ENCODE measurements around the gene BCL6B. TPM values are rescaled to one million over a fixed set of nuclear protein-coding genes. Genes with fewer than 3 reads are reported as not detected.

Gene BCL6B
- total RNA-seq, 2 experiments from 2014 or later, result not detected

DNA sequence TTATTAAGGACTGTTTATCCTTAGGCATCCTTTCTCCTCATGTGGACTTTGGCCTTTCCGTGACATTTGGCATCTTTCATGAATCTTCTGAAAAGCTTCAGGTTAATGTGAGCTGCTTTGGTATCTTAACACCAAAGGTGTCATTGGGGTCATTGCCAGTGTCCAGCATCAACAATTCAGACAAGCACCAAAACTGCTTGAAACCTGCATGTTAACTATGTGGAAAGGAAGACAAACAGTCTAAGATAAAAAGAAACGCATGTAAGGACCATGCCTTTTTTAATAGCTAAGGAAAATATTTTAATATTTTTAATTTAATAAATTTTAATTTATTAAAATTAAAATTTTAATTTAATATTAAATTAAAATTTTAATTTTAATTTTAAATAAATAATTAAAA is 19.1 kb upstream of the BCL6B start:
- Histone ChIP-seq H4K20me1 (ENCODE audit: insufficient read depth, low read length) (no peaks in the 10 kb centered on the region; the same call in 1 of the 2 replicates), H3K79me2 (ENCODE audit: insufficient read depth, low read depth, low read length) (no peaks in the 10 kb centered on the region), H3K9me3 (ENCODE audit: low read length) (no peaks in the 10 kb centered on the region), H3K36me3 (ENCODE audit: insufficient read depth, low read length) (peaks cover 36% of the 10 kb centered on the region), H3K4me3 (ENCODE audit: low read depth, low read length, poor library complexity, severe bottlenecking) (no peak overlapping the region), H3K27ac (ENCODE audit: low read depth, low read length, poor library complexity, severe bottlenecking) (no peak overlapping the region), H3K9me2 (ENCODE audit: insufficient read depth, low read length) (no peaks in the 10 kb centered on the region), H3K4me1 (ENCODE audit: insufficient read depth, low read length, poor library complexity, severe bottlenecking) (no peaks in the 10 kb centered on the region), H2AFZ (ENCODE audit: low read length) (no peak overlapping the region), H3K4me2 (ENCODE audit: low read length) (no peak overlapping the region)
- ChIA-PET POLR2A (interaction anchor here (0.9 to 1.6 kb wide), 3 partner anchors 10 to 160 kb away, joined by 3 to 7 read pairs (median 3); no protein-coding TSS in a partner anchor), CTCF (ENCODE audit: unreplicated experiment) (interaction anchor here (0.9 to 1.4 kb wide), 4 partner anchors 89 to 337 kb away, joined by 3 to 10 read pairs (median 6); no protein-coding TSS in a partner anchor)
- no peak for TF ChIP-seq EZH2phosphoT487 (IDR thresholded peaks at IDR 0.05; ENCODE audit: borderline replicate concordance, low read depth, low read length)
- intact Hi-C loops (cut with micrococcal nuclease; ENCODE audit: unreplicated experiment), result loop anchor here (1.0 to 2.0 kb wide), 2 partner anchors 91 to 160 kb away; no protein-coding TSS in a partner anchor
- no peak for DNase-seq (ENCODE audit: low spot score)
- no TSS peak for BruUV-seq (replicated peaks)

DNA sequence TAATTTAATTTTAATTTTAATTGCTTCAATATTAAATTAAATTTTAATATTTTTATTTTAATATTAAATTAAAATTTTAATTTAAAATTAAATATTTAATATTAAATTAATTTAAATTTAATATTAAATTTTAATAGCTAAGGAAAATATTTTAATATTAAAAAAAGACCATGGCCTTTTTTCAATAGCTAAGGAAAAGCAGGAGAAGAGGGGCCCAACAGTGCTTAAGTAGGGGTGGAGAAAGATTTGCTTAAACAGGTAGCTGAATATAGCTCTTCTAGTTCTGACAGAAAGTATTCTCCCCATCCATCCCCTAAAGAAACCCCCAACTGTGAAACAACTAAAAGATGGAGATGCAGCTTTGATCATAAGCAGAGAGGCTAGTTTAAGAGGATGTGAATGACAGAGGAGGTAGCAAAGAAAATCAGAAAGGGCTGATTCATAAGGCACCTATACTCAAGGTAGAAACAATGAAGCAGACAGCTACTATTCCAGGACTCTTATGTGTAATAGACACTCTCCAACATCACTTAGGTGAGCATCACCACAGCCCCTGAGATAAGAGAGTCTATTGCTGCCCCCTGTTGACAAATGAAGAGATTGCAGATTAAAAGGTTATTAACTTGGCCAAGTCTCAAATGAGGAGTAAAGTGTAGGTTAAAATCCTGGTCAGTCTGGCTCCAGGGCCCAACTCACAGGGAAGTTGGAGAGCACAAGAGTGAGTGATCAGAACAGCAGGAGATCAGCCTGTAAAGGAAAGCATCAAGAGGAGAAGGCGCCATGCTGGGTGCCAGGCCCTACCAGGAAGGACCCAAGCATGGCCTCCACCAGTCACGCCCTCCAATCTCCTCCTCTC is 18.2 kb upstream of the BCL6B start:
- DNase-seq (ENCODE audit: low spot score), result peak; percentile 80
- POLR2A ChIA-PET, result interaction anchor here (0.9 to 1.6 kb wide), 2 partner anchors 35 to 161 kb away, joined by 3 to 7 read pairs; no protein-coding TSS in a partner anchor
- Histone ChIP-seq H2AFZ (ENCODE audit: low read length) (no peak overlapping the region), H3K27ac (ENCODE audit: low read depth, low read length, poor library complexity, severe bottlenecking) (no peak overlapping the region), H3K9me2 (ENCODE audit: insufficient read depth, low read length) (no peaks in the 10 kb centered on the region), H3K4me2 (ENCODE audit: low read length) (no peak overlapping the region), H3K9me3 (ENCODE audit: low read length) (no peaks in the 10 kb centered on the region), H3K36me3 (ENCODE audit: insufficient read depth, low read length) (peaks cover 36% of the 10 kb centered on the region), H3K79me2 (ENCODE audit: insufficient read depth, low read depth, low read length) (no peaks in the 10 kb centered on the region), H3K4me1 (ENCODE audit: insufficient read depth, low read length, poor library complexity, severe bottlenecking) (no peaks in the 10 kb centered on the region), H4K20me1 (ENCODE audit: insufficient read depth, low read length) (no peaks in the 10 kb centered on the region; the same call in 1 of the 2 replicates), H3K4me3 (ENCODE audit: low read depth, low read length, poor library complexity, severe bottlenecking) (no peak overlapping the region)
- TF ChIP-seq, protein P1, sequence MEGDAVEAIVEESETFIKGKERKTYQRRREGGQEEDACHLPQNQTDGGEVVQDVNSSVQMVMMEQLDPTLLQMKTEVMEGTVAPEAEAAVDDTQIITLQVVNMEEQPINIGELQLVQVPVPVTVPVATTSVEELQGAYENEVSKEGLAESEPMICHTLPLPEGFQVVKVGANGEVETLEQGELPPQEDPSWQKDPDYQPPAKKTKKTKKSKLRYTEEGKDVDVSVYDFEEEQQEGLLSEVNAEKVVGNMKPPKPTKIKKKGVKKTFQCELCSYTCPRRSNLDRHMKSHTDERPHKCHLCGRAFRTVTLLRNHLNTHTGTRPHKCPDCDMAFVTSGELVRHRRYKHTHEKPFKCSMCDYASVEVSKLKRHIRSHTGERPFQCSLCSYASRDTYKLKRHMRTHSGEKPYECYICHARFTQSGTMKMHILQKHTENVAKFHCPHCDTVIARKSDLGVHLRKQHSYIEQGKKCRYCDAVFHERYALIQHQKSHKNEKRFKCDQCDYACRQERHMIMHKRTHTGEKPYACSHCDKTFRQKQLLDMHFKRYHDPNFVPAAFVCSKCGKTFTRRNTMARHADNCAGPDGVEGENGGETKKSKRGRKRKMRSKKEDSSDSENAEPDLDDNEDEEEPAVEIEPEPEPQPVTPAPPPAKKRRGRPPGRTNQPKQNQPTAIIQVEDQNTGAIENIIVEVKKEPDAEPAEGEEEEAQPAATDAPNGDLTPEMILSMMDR (conservative IDR thresholded peaks at IDR 0.05; ENCODE audit: low read length), result peak; percentile 91
- no peak for TF ChIP-seq EZH2phosphoT487 (IDR thresholded peaks at IDR 0.05; ENCODE audit: borderline replicate concordance, low read depth, low read length)
- CTCF ChIA-PET (ENCODE audit: unreplicated experiment), result interaction anchor here (0.6 to 1.4 kb wide), 6 partner anchors 90 to 338 kb away, joined by 3 to 10 read pairs (median 4); no protein-coding TSS in a partner anchor
- BruUV-seq (replicated peaks), result no TSS peak
- intact Hi-C loops (cut with micrococcal nuclease; ENCODE audit: unreplicated experiment), result loop anchor here (1.0 to 2.0 kb wide), 2 partner anchors 92 to 161 kb away; no protein-coding TSS in a partner anchor

DNA sequence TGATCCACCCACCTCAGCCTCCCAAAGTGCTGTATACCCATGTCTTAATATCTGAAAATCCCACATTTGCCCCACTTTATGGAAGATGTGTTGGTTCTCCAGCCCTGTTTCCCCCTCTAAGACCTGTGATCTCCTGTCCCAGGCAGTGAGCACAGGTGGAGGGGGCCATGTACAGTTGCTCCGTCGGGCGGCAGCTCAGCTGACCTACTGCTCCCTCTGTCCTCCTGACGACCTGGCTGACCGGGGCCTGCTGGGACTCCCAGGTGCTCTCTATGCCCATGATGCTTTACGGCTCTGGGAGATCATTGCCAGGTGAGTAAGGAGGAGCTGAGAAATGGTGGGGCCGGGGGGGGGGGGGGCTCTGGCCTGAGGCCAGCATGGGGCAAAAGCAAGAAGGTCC is 17.1 kb upstream of the BCL6B start:
- Histone ChIP-seq H3K27ac (ENCODE audit: low read depth, low read length, poor library complexity, severe bottlenecking) (no peak overlapping the region), H3K9me2 (ENCODE audit: insufficient read depth, low read length) (no peaks in the 10 kb centered on the region), H4K20me1 (ENCODE audit: insufficient read depth, low read length) (no peaks in the 10 kb centered on the region; the same call in 1 of the 2 replicates), H3K9me3 (ENCODE audit: low read length) (no peaks in the 10 kb centered on the region), H3K79me2 (ENCODE audit: insufficient read depth, low read depth, low read length) (peaks cover 4% of the 10 kb centered on the region; the same call in 1 of the 2 replicates), H3K36me3 (ENCODE audit: insufficient read depth, low read length) (peaks cover 34% of the 10 kb centered on the region), H2AFZ (ENCODE audit: low read length) (no peak overlapping the region), H3K4me1 (ENCODE audit: insufficient read depth, low read length, poor library complexity, severe bottlenecking) (peaks cover 6% of the 10 kb centered on the region), H3K4me2 (ENCODE audit: low read length) (no peak overlapping the region), H3K4me3 (ENCODE audit: low read depth, low read length, poor library complexity, severe bottlenecking) (no peak overlapping the region)
- DNase-seq (ENCODE audit: low spot score), result no peak
- POLR2A ChIA-PET, result no interaction called here
- intact Hi-C loops (cut with micrococcal nuclease; ENCODE audit: unreplicated experiment), result loop anchor here (2.0 kb wide), 1 partner anchor 93 kb away; no protein-coding TSS in a partner anchor
- CTCF ChIA-PET (ENCODE audit: unreplicated experiment), result interaction anchor here (0.6 to 1.3 kb wide), 2 partner anchors 94 to 95 kb away, joined by 6 to 7 read pairs; no protein-coding TSS in a partner anchor
- no TSS peak for BruUV-seq (replicated peaks)
- TF ChIP-seq EZH2phosphoT487 (IDR thresholded peaks at IDR 0.05; ENCODE audit: borderline replicate concordance, low read depth, low read length), result no peak
- TF ChIP-seq, protein P1 (conservative IDR thresholded peaks at IDR 0.05; ENCODE audit: low read length), result no peak
